HepG2 (cell line): Measurements from ENCODE around the gene AKAP14. TPM values are rescaled to one million over a fixed set of nuclear protein-coding genes. Genes with fewer than 3 reads are reported as not detected.
A peak's percentile ranks its signal among the peaks of the same experiment; 100 is the strongest.

Source experiments
- ARID5B ChIP-seq: IDR thresholded peaks from 2 replicates; pipeline ENCODE4 v1.4.0; 2020; ENCODE audit warnings: mild to moderate bottlenecking, missing genetic modification reagents
- FLYWCH1 ChIP-seq: sonication (generic); formaldehyde crosslinking; IDR thresholded peaks from 2 replicates; pipeline ENCODE4 v1.8.1; 2023; ENCODE audit warnings: mild to moderate bottlenecking, missing genetic modification reagents
- ISX ChIP-seq: sonication (generic); formaldehyde crosslinking; conservative IDR thresholded peaks from 2 replicates; pipeline ENCODE4 v1.5.0; 2020; ENCODE audit warnings: missing genetic modification reagents
- NFATC3 ChIP-seq: sonication (generic); formaldehyde crosslinking; IDR thresholded peaks from 2 replicates; pipeline ENCODE4 v1.5.1; 2020; ENCODE audit warnings: mild to moderate bottlenecking, missing genetic modification reagents
- NFYC ChIP-seq: IDR thresholded peaks from 2 replicates; pipeline ENCODE4 v1.6.1; 2016; ENCODE audit warnings: missing genetic modification reagents, missing compliant biosample characterization
- NR2F2 ChIP-seq: IDR thresholded peaks from 2 replicates; pipeline ENCODE4 v1.6.1; 2012; ENCODE audit warnings: low read depth, inconsistent platforms, borderline replicate concordance
- PHF8 ChIP-seq: sonication (generic); formaldehyde crosslinking; IDR thresholded peaks from 2 replicates; pipeline ENCODE4 v1.5.0; 2020; ENCODE audit warnings: missing genetic modification reagents
- SAP130 ChIP-seq: IDR thresholded peaks from 2 replicates; pipeline ENCODE4 v1.6.1; 2016; ENCODE audit warnings: low read depth
- SATB2 ChIP-seq: sonication (generic); formaldehyde crosslinking; IDR thresholded peaks from 2 replicates; pipeline ENCODE4 v1.5.0; 2020; ENCODE audit warnings: missing genetic modification reagents
- SCMH1 ChIP-seq: sonication (generic); formaldehyde crosslinking; IDR thresholded peaks from 2 replicates; pipeline ENCODE4 v1.9.0; 2021; ENCODE audit warnings: missing genetic modification reagents, mild to moderate bottlenecking, borderline replicate concordance
- SMAD1 ChIP-seq: sonication (generic); formaldehyde crosslinking; IDR thresholded peaks from 2 replicates; pipeline ENCODE4 v1.4.0; 2020; ENCODE audit warnings: missing genetic modification reagents, low read depth, mild to moderate bottlenecking, borderline replicate concordance
- YEATS2 ChIP-seq: sonication (generic); formaldehyde crosslinking; IDR thresholded peaks from 2 replicates; pipeline ENCODE4 v1.4.0; 2020; ENCODE audit warnings: missing genetic modification reagents, borderline replicate concordance
- ZNF329 ChIP-seq: sonication (generic); formaldehyde crosslinking; IDR thresholded peaks from 2 replicates; pipeline ENCODE4 v1.9.0; 2021; ENCODE audit warnings: low read depth, mild to moderate bottlenecking, missing genetic modification reagents
- ZNF546 ChIP-seq: sonication (generic); formaldehyde crosslinking; conservative IDR thresholded peaks from 2 replicates; pipeline ENCODE4 v1.8.1; 2023; ENCODE audit warnings: mild to moderate bottlenecking, missing genetic modification reagents
- ZNF883 ChIP-seq: sonication (generic); formaldehyde crosslinking; IDR thresholded peaks from 2 replicates; pipeline ENCODE4 v1.5.1; 2020; ENCODE audit warnings: mild to moderate bottlenecking, missing genetic modification reagents; ENCODE audit errors: not compliant biosample characterization
- ZSCAN30 ChIP-seq: sonication (generic); formaldehyde crosslinking; IDR thresholded peaks from 2 replicates; pipeline ENCODE4 v1.5.0; 2020; ENCODE audit warnings: mild to moderate bottlenecking, missing genetic modification reagents
- polyA plus RNA-seq, 8 experiments: library from polyadenylated mRNA; depleted of rRNA in 3 of 8; stranded (reverse) in 7 of 8; unstranded in 1 of 8; fragments of >200 nt; fragmentation: Illumina TruSeq in 4 of 8; extraction: Trizol in 4 of 8; gene quantifications; 2 replicates each; pipeline versions ENCODE4 v1.2.1 to v1.2.3, GENCODE V29; 2011 to 2016; ENCODE audit warnings: low read depth in 4 of 8, missing spikeins in 1 of 8, mixed read lengths in 1 of 8; ENCODE audit not compliant: insufficient read depth in 1 of 8
- total RNA-seq, 5 experiments: library from RNA; depleted of rRNA; stranded (reverse); fragments of >200 nt; fragmentation: Illumina TruSeq; extraction: Trizol; gene quantifications; 2 replicates each; pipeline ENCODE4 v1.2.3, GENCODE V29; 2016; ENCODE audit warnings: low read depth in 1 of 5
- TF ChIP-seq, protein P1 (sequence below): sonication (generic); formaldehyde crosslinking; IDR thresholded peaks from 2 replicates; pipeline ENCODE4 v1.4.0; 2020; ENCODE audit warnings: missing genetic modification reagents
- TF ChIP-seq, protein P2 (sequence below): sonication (generic); formaldehyde crosslinking; IDR thresholded peaks from 2 replicates; pipeline ENCODE4 v1.4.0; 2020; ENCODE audit warnings: mild to moderate bottlenecking, missing genetic modification reagents, borderline replicate concordance

The AKAP14 gene
- total and polyA plus RNA-seq, 2 of the 13 experiments (the other 11 are each of a cell fraction or from before 2014, with no cell fraction given): 0.20 to 1.7 TPM

- TF ChIP-seq, protein P1, sequence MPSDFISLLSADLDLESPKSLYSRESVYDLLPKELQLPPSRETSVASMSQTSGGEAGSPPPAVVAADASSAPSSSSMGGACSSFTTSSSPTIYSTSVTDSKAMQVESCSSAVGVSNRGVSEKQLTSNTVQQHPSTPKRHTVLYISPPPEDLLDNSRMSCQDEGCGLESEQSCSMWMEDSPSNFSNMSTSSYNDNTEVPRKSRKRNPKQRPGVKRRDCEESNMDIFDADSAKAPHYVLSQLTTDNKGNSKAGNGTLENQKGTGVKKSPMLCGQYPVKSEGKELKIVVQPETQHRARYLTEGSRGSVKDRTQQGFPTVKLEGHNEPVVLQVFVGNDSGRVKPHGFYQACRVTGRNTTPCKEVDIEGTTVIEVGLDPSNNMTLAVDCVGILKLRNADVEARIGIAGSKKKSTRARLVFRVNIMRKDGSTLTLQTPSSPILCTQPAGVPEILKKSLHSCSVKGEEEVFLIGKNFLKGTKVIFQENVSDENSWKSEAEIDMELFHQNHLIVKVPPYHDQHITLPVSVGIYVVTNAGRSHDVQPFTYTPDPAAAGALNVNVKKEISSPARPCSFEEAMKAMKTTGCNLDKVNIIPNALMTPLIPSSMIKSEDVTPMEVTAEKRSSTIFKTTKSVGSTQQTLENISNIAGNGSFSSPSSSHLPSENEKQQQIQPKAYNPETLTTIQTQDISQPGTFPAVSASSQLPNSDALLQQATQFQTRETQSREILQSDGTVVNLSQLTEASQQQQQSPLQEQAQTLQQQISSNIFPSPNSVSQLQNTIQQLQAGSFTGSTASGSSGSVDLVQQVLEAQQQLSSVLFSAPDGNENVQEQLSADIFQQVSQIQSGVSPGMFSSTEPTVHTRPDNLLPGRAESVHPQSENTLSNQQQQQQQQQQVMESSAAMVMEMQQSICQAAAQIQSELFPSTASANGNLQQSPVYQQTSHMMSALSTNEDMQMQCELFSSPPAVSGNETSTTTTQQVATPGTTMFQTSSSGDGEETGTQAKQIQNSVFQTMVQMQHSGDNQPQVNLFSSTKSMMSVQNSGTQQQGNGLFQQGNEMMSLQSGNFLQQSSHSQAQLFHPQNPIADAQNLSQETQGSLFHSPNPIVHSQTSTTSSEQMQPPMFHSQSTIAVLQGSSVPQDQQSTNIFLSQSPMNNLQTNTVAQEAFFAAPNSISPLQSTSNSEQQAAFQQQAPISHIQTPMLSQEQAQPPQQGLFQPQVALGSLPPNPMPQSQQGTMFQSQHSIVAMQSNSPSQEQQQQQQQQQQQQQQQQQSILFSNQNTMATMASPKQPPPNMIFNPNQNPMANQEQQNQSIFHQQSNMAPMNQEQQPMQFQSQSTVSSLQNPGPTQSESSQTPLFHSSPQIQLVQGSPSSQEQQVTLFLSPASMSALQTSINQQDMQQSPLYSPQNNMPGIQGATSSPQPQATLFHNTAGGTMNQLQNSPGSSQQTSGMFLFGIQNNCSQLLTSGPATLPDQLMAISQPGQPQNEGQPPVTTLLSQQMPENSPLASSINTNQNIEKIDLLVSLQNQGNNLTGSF (CRISPR knock-in tag): no peak
- no peak; the same call in 1 of the 2 replicates for TF ChIP-seq ZNF546 (CRISPR knock-in tag)
- peak; percentile 68 for TF ChIP-seq SAP130 (CRISPR knock-in tag)
- no peak for TF ChIP-seq ZNF329 (CRISPR knock-in tag)
- TF ChIP-seq ZSCAN30 (CRISPR knock-in tag): no peak
- no peak for TF ChIP-seq SMAD1
- TF ChIP-seq ARID5B (CRISPR knock-in tag): peak; percentile 56; the same call in 1 of the 2 replicates
- peak; percentile 33; the same call in 1 of the 2 replicates for TF ChIP-seq NFYC (CRISPR knock-in tag)
- TF ChIP-seq SCMH1 (CRISPR knock-in tag): no peak
- peak; percentile 84 for TF ChIP-seq PHF8 (CRISPR knock-in tag)
- TF ChIP-seq YEATS2: 0 out of 2 replicates have a peak, but pooled peaks have one; percentile 80
- no peak for TF ChIP-seq NR2F2
- no peak for TF ChIP-seq ZNF883
- TF ChIP-seq SATB2 (CRISPR knock-in tag): no peak
- TF ChIP-seq ISX (CRISPR knock-in tag): no peak
- TF ChIP-seq FLYWCH1 (CRISPR knock-in tag): no peak
- TF ChIP-seq, protein P2, sequence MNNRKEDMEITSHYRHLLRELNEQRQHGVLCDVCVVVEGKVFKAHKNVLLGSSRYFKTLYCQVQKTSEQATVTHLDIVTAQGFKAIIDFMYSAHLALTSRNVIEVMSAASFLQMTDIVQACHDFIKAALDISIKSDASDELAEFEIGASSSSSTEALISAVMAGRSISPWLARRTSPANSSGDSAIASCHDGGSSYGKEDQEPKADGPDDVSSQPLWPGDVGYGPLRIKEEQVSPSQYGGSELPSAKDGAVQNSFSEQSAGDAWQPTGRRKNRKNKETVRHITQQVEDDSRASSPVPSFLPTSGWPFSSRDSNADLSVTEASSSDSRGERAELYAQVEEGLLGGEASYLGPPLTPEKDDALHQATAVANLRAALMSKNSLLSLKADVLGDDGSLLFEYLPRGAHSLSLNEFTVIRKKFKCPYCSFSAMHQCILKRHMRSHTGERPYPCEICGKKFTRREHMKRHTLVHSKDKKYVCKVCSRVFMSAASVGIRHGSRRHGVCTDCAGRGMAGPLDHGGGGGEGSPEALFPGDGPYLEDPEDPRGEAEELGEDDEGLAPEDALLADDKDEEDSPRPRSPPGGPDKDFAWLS (CRISPR knock-in tag): no peak
- no peak for TF ChIP-seq NFATC3 (CRISPR knock-in tag)
These were observed 47.7 kb downstream of the AKAP14 start, which contains the start of gene NKAP (continued) for GRCh38 chrX:119943185-119943988.
